ENCODE results near the gene SGMS1.

The SGMS1 gene

DNA sequence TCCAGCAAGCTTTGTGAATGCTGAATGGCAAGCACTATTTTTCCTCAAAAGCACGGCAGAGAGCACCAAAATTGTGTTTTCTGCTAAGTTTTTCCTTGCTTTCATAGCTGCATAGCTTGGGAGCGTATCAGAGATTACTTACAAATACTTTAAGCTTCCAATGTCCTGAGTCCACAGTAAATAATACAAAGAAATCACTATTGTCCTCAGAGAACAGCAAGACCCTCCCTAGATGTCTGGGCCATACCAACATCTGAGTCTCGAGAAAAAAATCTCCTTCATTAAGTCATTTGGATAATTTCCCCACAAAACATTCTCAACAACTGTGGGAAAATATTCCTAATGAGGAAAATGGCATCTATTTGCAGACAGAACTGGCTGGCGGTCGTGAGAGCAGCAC, 41.7 kb downstream of the SGMS1 start:
- TF ChIP-seq, protein P1, sequence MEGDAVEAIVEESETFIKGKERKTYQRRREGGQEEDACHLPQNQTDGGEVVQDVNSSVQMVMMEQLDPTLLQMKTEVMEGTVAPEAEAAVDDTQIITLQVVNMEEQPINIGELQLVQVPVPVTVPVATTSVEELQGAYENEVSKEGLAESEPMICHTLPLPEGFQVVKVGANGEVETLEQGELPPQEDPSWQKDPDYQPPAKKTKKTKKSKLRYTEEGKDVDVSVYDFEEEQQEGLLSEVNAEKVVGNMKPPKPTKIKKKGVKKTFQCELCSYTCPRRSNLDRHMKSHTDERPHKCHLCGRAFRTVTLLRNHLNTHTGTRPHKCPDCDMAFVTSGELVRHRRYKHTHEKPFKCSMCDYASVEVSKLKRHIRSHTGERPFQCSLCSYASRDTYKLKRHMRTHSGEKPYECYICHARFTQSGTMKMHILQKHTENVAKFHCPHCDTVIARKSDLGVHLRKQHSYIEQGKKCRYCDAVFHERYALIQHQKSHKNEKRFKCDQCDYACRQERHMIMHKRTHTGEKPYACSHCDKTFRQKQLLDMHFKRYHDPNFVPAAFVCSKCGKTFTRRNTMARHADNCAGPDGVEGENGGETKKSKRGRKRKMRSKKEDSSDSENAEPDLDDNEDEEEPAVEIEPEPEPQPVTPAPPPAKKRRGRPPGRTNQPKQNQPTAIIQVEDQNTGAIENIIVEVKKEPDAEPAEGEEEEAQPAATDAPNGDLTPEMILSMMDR (IDR thresholded peaks at IDR 0.05; ENCODE audit: low read depth, low read length), result no peak
- H3K4me3 ChIP-seq (ENCODE audit: low read depth, low read length), result no peak overlapping the region

DNA sequence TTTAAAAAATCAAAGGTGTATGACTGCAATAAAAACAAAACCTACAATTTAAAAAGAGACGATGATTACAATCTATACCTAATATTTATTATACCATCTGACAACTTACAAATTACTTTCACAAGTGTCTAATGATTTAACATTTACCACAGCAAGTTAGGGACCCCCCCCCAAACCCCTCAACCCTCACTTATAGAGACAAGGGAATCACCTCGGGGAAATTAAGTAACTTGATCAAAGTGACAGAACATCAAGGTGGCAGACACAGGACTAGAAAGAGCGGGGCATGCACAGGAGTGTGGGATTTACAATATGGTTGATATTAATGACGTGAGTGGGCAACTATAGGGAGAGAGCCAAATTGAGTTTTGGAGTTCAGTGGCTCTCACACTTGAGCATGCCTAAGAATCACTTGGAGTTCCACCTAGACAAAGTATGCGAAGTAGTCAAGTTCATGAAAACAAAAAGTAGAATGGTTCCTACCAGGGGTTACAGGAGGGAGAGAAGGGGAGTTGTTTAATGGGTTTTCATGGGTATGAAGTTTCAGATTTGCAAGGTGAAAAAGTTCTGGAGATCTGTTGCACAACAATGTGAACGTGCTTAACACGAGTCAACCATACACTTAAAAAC, 43.4 kb downstream of the SGMS1 start:
- TF ChIP-seq, protein P1 (IDR thresholded peaks at IDR 0.05; ENCODE audit: low read depth, low read length), result no peak

DNA sequence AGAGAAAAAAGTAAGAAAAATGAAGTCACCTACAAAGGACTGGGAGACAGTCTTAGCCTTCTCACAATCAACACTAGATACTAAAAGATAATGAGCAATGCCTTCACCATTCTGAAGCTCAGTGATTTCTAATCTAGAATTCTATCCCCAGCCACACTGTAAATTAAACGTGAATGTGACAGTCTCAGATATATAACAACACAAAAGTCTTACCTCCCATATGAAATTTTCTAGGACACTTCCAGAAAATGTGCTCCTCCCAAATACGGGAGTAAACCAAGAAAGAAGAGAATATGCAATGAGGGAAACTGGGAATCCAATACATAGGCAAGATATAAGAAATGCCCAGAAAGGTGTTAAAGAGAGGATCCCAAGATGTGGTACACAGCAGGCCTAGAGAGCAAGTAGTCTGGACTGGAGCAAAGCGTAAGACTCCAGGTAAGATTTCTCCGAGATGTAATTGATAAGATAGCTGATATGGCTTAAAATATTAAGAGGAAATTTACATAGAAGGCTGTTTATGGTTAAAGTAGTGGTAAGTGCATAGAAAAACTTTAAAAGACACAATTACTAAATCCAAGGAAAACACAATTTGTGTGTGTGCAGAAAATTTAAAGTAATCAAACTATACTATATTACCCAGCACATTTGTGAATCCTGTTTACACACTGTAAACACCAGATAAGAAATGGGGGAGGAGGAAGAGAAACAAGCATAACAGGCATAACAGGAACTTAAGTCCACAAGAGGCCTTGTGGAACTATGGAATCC, 44.1 kb downstream of the SGMS1 start:
- TF ChIP-seq, protein P1 (IDR thresholded peaks at IDR 0.05; ENCODE audit: low read depth, low read length), result no peak
- no peak overlapping the region for H3K4me3 ChIP-seq (ENCODE audit: low read depth, low read length)

More for the DNA sequence above, 43.4 kb downstream of the SGMS1 start:
- no peak overlapping the region for H3K4me3 ChIP-seq (ENCODE audit: low read depth, low read length)

DNA sequence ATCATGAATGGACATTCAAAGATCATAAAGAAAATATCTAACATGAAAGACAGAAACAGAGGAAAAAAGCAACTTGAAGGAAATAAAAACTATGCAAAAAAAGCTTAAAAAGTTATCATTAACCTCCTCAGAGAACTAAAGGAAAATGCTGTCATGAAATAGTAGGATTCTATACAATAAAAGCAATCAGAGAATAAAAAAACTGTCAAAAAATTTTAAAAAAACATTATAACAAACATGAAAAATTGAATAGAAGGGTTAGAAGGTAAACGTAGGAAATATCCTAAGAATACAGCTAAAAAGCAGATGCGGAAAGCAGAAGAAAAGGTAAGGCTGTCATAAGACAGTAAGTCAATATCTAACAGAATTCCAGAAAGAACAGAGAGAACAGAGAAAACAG, 44.8 kb downstream of the SGMS1 start:
- TF ChIP-seq, protein P1 (IDR thresholded peaks at IDR 0.05; ENCODE audit: low read depth, low read length), result no peak

DNA sequence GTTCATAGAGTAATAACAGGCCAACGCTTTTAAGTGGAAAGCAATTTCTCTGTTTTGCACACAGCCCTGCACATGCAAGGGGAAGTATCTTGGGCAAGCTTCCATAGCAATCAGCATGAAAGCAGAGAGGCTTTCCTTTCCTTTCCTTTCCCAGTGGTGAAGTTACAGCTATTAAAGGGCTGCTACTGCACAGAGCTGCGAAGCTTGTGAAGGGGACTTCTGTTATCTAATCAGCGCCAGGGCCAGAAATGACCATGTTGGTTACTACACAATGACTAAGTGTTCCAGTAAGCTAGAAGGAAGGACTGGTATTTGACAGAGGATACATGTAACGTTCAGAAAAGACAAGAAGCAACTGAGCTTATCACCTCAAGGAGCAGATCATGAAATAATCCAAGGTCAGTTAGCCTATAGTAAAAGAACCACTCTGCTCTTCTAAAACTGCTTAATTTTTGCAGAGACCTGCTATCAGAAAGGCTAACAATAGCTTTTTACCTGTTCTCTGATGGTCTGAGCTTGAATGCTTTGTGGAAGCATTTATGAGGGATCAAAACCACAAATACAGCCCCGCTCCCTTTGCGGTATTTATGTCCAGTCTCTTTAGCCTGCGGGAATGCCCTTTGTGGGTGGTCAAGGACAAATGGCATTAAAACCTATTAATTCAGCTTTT, 45.9 kb downstream of the SGMS1 start:
- TF ChIP-seq, protein P1 (IDR thresholded peaks at IDR 0.05; ENCODE audit: low read depth, low read length), result no peak
- H3K4me3 ChIP-seq (ENCODE audit: low read depth, low read length), result no peak overlapping the region

More for the DNA sequence above, 44.8 kb downstream of the SGMS1 start:
- H3K4me3 ChIP-seq (ENCODE audit: low read depth, low read length), result no peak overlapping the region

DNA sequence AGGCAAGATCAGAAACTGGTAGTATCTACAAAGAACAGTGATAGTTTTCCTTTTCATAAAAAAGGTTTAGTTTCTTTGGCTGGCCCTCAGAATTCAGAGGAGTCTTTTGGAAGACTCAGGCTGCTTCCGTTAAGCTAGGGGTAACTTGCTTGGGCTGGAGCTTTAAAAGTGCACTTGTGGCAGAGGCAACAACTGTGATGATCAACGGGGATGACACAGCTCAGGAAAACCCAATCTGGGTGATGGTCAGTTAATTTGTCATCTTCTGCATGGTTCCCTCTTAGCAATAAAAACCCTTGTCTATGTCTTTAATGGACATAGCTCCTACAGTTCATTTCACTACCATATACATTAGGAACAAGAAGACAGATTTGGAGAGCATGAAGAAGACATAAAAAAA, 46.7 kb downstream of the SGMS1 start:
- no peak overlapping the region for H3K4me3 ChIP-seq (ENCODE audit: low read depth, low read length)
- TF ChIP-seq, protein P1 (IDR thresholded peaks at IDR 0.05; ENCODE audit: low read depth, low read length), result no peak
